Vagina (tissue), 2 donors: Measurements from ENCODE around the gene AREL1. TPM values are rescaled to one million over a fixed set of nuclear protein-coding genes. Genes with fewer than 3 reads are reported as not detected.

Experiments used
- DNase-seq, 2 donors: peaks; one replicate each; pipeline ENCODE4 v3.0.0-alpha.2; 2017; ENCODE audit errors: extremely low spot score in 2 of 2
- H3K27ac ChIP-seq: fragments of 200-600 bp; sonication (generic); one replicate; pipeline ENCODE4 v1.5.1; 2019
- H3K27me3 ChIP-seq: fragments of 200-600 bp; sonication (generic); one replicate; pipeline ENCODE4 v1.5.1; 2019
- H3K36me3 ChIP-seq, 2 donors: fragments of 200-600 bp; sonication (generic); one replicate each; pipeline ENCODE4 v1.5.1; 2017 to 2019
- H3K4me1 ChIP-seq: fragments of 200-600 bp; sonication (generic); one replicate; pipeline ENCODE4 v1.5.1; 2019
- H3K4me3 ChIP-seq, 2 donors: fragments of 200-600 bp; sonication (generic); 1 replicate in 1 of 2; 2 replicates in 1 of 2; pipeline ENCODE4 v1.5.1; 2016 to 2019
- H3K9me3 ChIP-seq: fragments of 200-600 bp; sonication (generic); one replicate; pipeline ENCODE4 v1.5.1; 2019
- CTCF ChIP-seq, 3 experiments: fragments of 450-650 bp in 2 of 3; fragments of 200-600 bp in 1 of 3; sonication (generic) in 1 of 3; IDR thresholded peaks; one replicate each; pipeline ENCODE4 v1.5.1; 2017 to 2019; ENCODE audit warnings: antibody characterized with exemption in 3 of 3, mild to moderate bottlenecking in 2 of 3, moderate library complexity in 2 of 3
- POLR2A ChIP-seq, 2 donors: fragments of 450-650 bp; IDR thresholded peaks; one replicate each; pipeline ENCODE4 v1.6.1; 2017; ENCODE audit warnings: antibody characterized with exemption in 2 of 2, mild to moderate bottlenecking in 2 of 2, moderate library complexity in 2 of 2
- POLR2AphosphoS5 ChIP-seq, 2 donors: sonication (generic); formaldehyde crosslinking; IDR thresholded peaks; one replicate each; pipeline ENCODE4 v1.9.0; 2017; ENCODE audit warnings: antibody characterized with exemption in 2 of 2, mild to moderate bottlenecking in 2 of 2, low read depth in 1 of 2; ENCODE audit not compliant: insufficient read depth in 1 of 2
- intact Hi-C: fragments of 100-400 bp; cut with DNase I; formaldehyde crosslinking; loops from one replicate; pipeline ENCODE4 v1.15.1; 2023
- total RNA-seq: library from RNA; depleted of rRNA; stranded (reverse); fragments of >200 nt; gene quantifications from one replicate; pipeline ENCODE4 v1.2.3, GENCODE V29; 2016

The AREL1 gene
- total RNA-seq, 1 donor from 2014 or later, result 32.7 TPM

DNA sequence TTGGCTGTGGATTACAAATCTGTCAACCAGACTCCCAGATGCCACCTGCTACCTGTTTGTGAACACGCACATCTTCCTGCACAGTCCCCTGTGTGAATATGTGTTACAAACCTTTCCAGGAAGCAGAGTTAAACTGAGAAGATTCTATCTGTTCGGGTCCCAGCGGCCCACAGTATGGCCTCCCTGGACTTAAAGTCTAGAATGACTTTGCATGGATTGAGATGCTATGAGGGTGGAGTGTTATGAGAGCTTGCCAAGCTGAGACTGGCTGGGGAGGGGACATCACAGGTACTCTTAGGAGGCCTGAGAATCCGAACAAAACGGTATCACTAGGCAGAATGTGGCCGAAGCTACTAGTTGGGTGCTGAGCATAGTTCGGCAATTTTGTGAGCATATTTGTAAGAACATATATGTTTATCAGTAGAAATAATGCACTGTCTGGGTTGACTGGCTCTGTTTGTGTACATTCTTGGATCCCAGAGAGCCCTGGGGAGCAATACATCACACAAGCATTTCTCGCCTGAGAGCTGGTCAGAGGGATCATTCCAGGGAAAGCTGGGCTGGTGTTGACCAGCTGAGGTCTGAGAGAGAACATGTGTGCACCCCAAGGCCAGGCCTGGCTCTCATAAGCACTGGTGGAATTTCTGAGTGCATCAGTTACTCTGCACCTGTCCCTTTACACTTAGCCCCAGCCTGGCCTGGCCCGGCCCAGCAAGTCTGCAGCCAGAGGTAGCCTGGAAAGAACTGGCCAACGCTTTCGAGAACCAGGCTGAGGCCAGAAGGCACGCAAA lies 71.1 kb downstream of the AREL1 start:
- DNase-seq, result no peak
- Histone ChIP-seq H3K4me3 (no peak overlapping the region), H3K4me1 (peaks cover 5% of the 10 kb centered on the region), H3K27me3 (no peaks in the 10 kb centered on the region), H3K9me3 (no peaks in the 10 kb centered on the region), H3K27ac (no peak overlapping the region), H3K36me3 (no peaks in the 10 kb centered on the region)
- no peak for TF ChIP-seq POLR2A (IDR thresholded peaks at IDR 0.05)
- no peak for TF ChIP-seq POLR2AphosphoS5 (IDR thresholded peaks at IDR 0.05; ENCODE audit: insufficient read depth in 1 of 2, low read depth in 1 of 2)
- no peak for TF ChIP-seq CTCF (IDR thresholded peaks at IDR 0.05)
- intact Hi-C loops, result no loop called here

DNA sequence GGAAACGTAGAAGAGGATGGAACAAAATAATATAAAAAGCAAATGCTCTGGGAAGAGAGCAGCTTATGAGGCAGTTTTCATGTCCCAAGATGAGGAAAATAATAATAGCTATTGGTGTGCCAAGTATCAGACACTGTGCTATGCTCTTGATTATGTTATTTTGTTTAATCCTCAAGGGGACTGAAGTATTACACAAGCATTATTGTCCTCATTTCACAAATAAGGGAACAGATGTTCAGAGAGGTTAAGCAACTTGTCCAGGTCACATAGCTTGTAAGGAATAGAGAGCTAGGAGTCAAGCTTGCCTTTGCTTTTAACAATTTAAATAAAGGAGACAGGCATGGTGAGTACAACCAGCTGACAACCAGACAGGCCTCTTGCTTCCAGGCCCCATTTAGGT lies 73.9 kb downstream of the AREL1 start:
- DNase-seq, result no peak
- H3K4me3 ChIP-seq, result no peak overlapping the region
- peaks cover 5% of the 10 kb centered on the region for H3K4me1 ChIP-seq
- TF ChIP-seq POLR2A (IDR thresholded peaks at IDR 0.05) (no peak), POLR2AphosphoS5 (IDR thresholded peaks at IDR 0.05; ENCODE audit: insufficient read depth in 1 of 2, low read depth in 1 of 2) (no peak), CTCF (IDR thresholded peaks at IDR 0.05) (no peak)
- H3K9me3 ChIP-seq, result no peaks in the 10 kb centered on the region
- H3K27me3 ChIP-seq, result no peaks in the 10 kb centered on the region
- H3K27ac ChIP-seq, result no peak overlapping the region
- intact Hi-C loops, result no loop called here
- no peaks in the 10 kb centered on the region for H3K36me3 ChIP-seq

GRCh38 chr14:74638066-74638465 lies 74.8 kb downstream of the AREL1 start:
- H3K27me3 ChIP-seq, result no peaks in the 10 kb centered on the region
- no peaks in the 10 kb centered on the region for H3K9me3 ChIP-seq
- intact Hi-C loops, result no loop called here
- H3K4me3 ChIP-seq, result no peak overlapping the region
- H3K4me1 ChIP-seq, result peaks cover 5% of the 10 kb centered on the region
- no peak overlapping the region for H3K27ac ChIP-seq
- H3K36me3 ChIP-seq, result no peaks in the 10 kb centered on the region
- TF ChIP-seq POLR2AphosphoS5 (IDR thresholded peaks at IDR 0.05; ENCODE audit: insufficient read depth in 1 of 2, low read depth in 1 of 2) (no peak), CTCF (IDR thresholded peaks at IDR 0.05) (no peak), POLR2A (IDR thresholded peaks at IDR 0.05) (no peak)
- no peak for DNase-seq

- DNase-seq, result no peak
- peaks cover 5% of the 10 kb centered on the region for H3K4me1 ChIP-seq
- H3K27me3 ChIP-seq, result no peaks in the 10 kb centered on the region
- TF ChIP-seq CTCF (IDR thresholded peaks at IDR 0.05) (no peak), POLR2A (IDR thresholded peaks at IDR 0.05) (no peak), POLR2AphosphoS5 (IDR thresholded peaks at IDR 0.05; ENCODE audit: insufficient read depth in 1 of 2, low read depth in 1 of 2) (no peak)
- H3K4me3 ChIP-seq, result no peak overlapping the region
- intact Hi-C loops, result no loop called here
- H3K9me3 ChIP-seq, result no peaks in the 10 kb centered on the region
- no peaks in the 10 kb centered on the region for H3K36me3 ChIP-seq
- no peak overlapping the region for H3K27ac ChIP-seq
These were observed 75.7 kb downstream of the AREL1 start for GRCh38 chr14:74637178-74637550.

- intact Hi-C loops, result no loop called here
- Histone ChIP-seq H3K36me3 (no peaks in the 10 kb centered on the region), H3K27me3 (no peaks in the 10 kb centered on the region), H3K4me1 (peaks cover 5% of the 10 kb centered on the region), H3K4me3 (no peak overlapping the region), H3K27ac (no peak overlapping the region), H3K9me3 (no peaks in the 10 kb centered on the region)
- no peak for TF ChIP-seq CTCF (IDR thresholded peaks at IDR 0.05)
- no peak for DNase-seq
These were observed 76.3 kb downstream of the AREL1 start for GRCh38 chr14:74636424-74637177.
